Ovary (tissue), 3 donors: ENCODE measurements around the gene PSMD13.

Experiments
- EP300 ChIP-seq: sonication (generic); formaldehyde crosslinking; IDR thresholded peaks from one replicate; pipeline ENCODE4 v1.6.1; 2017; ENCODE audit warnings: antibody characterized with exemption
- POLR2A ChIP-seq: fragments of 450-650 bp; IDR thresholded peaks from one replicate; pipeline ENCODE4 v1.6.1; 2017; ENCODE audit warnings: antibody characterized with exemption, mild to moderate bottlenecking, moderate library complexity
- TF ChIP-seq, protein P1 (sequence below), 3 donors: fragments of 450-650 bp in 2 of 3; fragments of 200-600 bp in 1 of 3; IDR thresholded peaks; one replicate each; pipeline versions ENCODE4 v1.5.1 to v1.8.0; 2016 to 2022; ENCODE audit warnings: antibody characterized with exemption in 3 of 3, mild to moderate bottlenecking in 1 of 3
- donor health status: DM: no; HTN: no; CAD: no.

DNA sequence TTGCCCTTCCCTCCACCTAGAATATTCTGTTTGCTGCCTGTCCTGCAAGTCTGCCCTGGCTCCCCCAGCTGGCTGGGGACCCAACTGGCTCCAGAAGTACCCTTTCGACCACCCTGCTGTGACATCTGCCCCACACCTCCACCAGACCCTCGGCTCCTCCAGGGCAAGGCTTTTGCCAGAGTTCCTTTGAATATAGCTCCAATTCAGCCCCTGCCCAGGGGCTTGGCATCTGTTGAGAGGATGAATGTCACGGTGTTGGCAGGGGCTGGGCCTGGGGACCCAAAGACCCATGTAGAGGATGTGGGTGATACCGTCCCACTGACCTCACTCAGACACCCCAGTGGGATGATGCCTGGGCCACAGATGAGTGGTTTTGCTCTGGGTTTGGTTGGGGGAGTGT lies 45.4 kb downstream of the PSMD13 start:
- TF ChIP-seq, protein P1, sequence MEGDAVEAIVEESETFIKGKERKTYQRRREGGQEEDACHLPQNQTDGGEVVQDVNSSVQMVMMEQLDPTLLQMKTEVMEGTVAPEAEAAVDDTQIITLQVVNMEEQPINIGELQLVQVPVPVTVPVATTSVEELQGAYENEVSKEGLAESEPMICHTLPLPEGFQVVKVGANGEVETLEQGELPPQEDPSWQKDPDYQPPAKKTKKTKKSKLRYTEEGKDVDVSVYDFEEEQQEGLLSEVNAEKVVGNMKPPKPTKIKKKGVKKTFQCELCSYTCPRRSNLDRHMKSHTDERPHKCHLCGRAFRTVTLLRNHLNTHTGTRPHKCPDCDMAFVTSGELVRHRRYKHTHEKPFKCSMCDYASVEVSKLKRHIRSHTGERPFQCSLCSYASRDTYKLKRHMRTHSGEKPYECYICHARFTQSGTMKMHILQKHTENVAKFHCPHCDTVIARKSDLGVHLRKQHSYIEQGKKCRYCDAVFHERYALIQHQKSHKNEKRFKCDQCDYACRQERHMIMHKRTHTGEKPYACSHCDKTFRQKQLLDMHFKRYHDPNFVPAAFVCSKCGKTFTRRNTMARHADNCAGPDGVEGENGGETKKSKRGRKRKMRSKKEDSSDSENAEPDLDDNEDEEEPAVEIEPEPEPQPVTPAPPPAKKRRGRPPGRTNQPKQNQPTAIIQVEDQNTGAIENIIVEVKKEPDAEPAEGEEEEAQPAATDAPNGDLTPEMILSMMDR (IDR thresholded peaks at IDR 0.05): no peak
- TF ChIP-seq POLR2A (no peak), EP300 (no peak)
